K562 (cell line): ENCODE results near the gene SLC29A2. TPM values are rescaled to one million over a fixed set of nuclear protein-coding genes. Genes with fewer than 3 reads are reported as not detected.

Experiments used
- ARID2 ChIP-seq: fragments of 450-650 bp; IDR thresholded peaks from 2 replicates; pipeline ENCODE4 v1.6.1; 2017; ENCODE audit warnings: antibody characterized with exemption, mild to moderate bottlenecking
- CBFA2T2 ChIP-seq: fragments of 450-650 bp; conservative IDR thresholded peaks from 2 replicates; pipeline ENCODE4 v1.6.1; 2017; ENCODE audit warnings: mild to moderate bottlenecking
- CXXC5 ChIP-seq: fragments of 250-450 bp; sonication (Bioruptor Pico); IDR thresholded peaks from 2 replicates; pipeline ENCODE4 v1.8.0; 2022; ENCODE audit warnings: inconsistent platforms, mild to moderate bottlenecking, moderate library complexity
- FOXK2 ChIP-seq, 2 experiments: fragments of 450-650 bp; IDR thresholded peaks in 1 of 2; conservative IDR thresholded peaks in 1 of 2; 2 replicates each; pipeline ENCODE4 v1.6.1; 2016; ENCODE audit warnings: low read depth in 2 of 2, mild to moderate bottlenecking in 1 of 2
- FOXM1 ChIP-seq, 2 experiments: fragments of 450-650 bp in 1 of 2; sonication (generic) in 1 of 2; formaldehyde crosslinking in 1 of 2; IDR thresholded peaks; 2 replicates each; pipeline versions ENCODE4 v1.6.1 to v1.9.0; 2017 to 2022; ENCODE audit warnings: low read depth in 2 of 2, mild to moderate bottlenecking in 2 of 2, missing genetic modification reagents in 1 of 2, moderate library complexity in 1 of 2
- HIVEP1 ChIP-seq: fragments of 250-450 bp; sonication (Bioruptor Pico); IDR thresholded peaks from 2 replicates; pipeline ENCODE4 v1.4.0; 2020; ENCODE audit warnings: mild to moderate bottlenecking
- MAZ ChIP-seq, 2 experiments: fragments of 450-650 bp in 1 of 2; sonication (generic) in 1 of 2; formaldehyde crosslinking; IDR thresholded peaks in 1 of 2; conservative IDR thresholded peaks in 1 of 2; 2 replicates each; pipeline versions ENCODE4 v1.4.0 to v1.5.0; 2020; ENCODE audit warnings: mild to moderate bottlenecking in 1 of 2, missing genetic modification reagents in 1 of 2
- NEUROD1 ChIP-seq: fragments of 150-350 bp; IDR thresholded peaks from 2 replicates; pipeline ENCODE4 v1.6.1; 2014; ENCODE audit warnings: borderline replicate concordance, low read length, low read depth; ENCODE audit not compliant: partially characterized antibody
- PHF8 ChIP-seq: fragments of 200-600 bp; sonication (generic); IDR thresholded peaks from 2 replicates; pipeline ENCODE4 v1.6.1; 2012; ENCODE audit warnings: mixed run types, mild to moderate bottlenecking, inconsistent platforms, low read length, moderate library complexity, borderline replicate concordance
- RBFOX2 ChIP-seq: fragments of 200-400 bp; formaldehyde crosslinking; IDR thresholded peaks from 2 replicates; pipeline ENCODE4 v1.6.1; 2017; ENCODE audit warnings: low read depth, mild to moderate bottlenecking, low read length, moderate library complexity
- RBM15 ChIP-seq: fragments of 200-400 bp; formaldehyde crosslinking; IDR thresholded peaks from 2 replicates; pipeline ENCODE4 v1.6.1; 2018; ENCODE audit warnings: mild to moderate bottlenecking, low read length, moderate library complexity; ENCODE audit not compliant: insufficient read depth
- RBM17 ChIP-seq: fragments of 200-400 bp; formaldehyde crosslinking; IDR thresholded peaks from 2 replicates; pipeline ENCODE4 v1.6.1; 2017; ENCODE audit warnings: low read depth, mild to moderate bottlenecking, low read length, borderline replicate concordance
- SIN3A ChIP-seq, 2 experiments: fragments of 150-350 bp in 1 of 2; IDR thresholded peaks; 2 replicates each; pipeline ENCODE4 v1.6.1; 2011 to 2016; ENCODE audit warnings: borderline replicate concordance in 2 of 2, low read depth in 2 of 2, low read length in 2 of 2, mild to moderate bottlenecking in 2 of 2, moderate library complexity in 2 of 2; ENCODE audit not compliant: control insufficient read depth in 1 of 2
- SREBF2 ChIP-seq: sonication (generic); formaldehyde crosslinking; IDR thresholded peaks from 2 replicates; pipeline ENCODE4 v1.4.0; 2020; ENCODE audit warnings: mild to moderate bottlenecking, missing genetic modification reagents
- ZNF146 ChIP-seq: IDR thresholded peaks from one replicate; pipeline ENCODE4 v1.6.1; 2018; ENCODE audit warnings: missing compliant biosample characterization; ENCODE audit not compliant: unreplicated experiment
- ZNF324 ChIP-seq: fragments of 250-450 bp; sonication (Bioruptor Pico); IDR thresholded peaks from 2 replicates; pipeline ENCODE4 v1.4.0; 2020; ENCODE audit warnings: mild to moderate bottlenecking
- ZNF561 ChIP-seq: fragments of 450-650 bp; formaldehyde crosslinking; conservative IDR thresholded peaks from 2 replicates; pipeline ENCODE4 v1.4.0; 2020; ENCODE audit warnings: mild to moderate bottlenecking, moderate library complexity
- ZNF699 ChIP-seq: fragments of 250-450 bp; sonication (Bioruptor Pico); IDR thresholded peaks from 2 replicates; pipeline ENCODE4 v1.8.0; 2021; ENCODE audit warnings: mild to moderate bottlenecking, moderate library complexity; ENCODE audit not compliant: insufficient replicate concordance
- ZNF77 ChIP-seq: fragments of 250-450 bp; sonication (Bioruptor Pico); IDR thresholded peaks from 2 replicates; pipeline ENCODE4 v1.5.0; 2020
- polyA plus RNA-seq, 8 experiments: library from polyadenylated mRNA; depleted of rRNA in 4 of 8; stranded (reverse) in 5 of 8; unstranded in 3 of 8; fragments of >200 nt; fragmentation: Nextera tagmentation in 2 of 8; fragmentation: Illumina TruSeq in 1 of 8; extraction: Ambion mirVana in 2 of 8; extraction: Trizol in 1 of 8; gene quantifications; 2 replicates each; pipeline versions ENCODE4 v1.2.1 to v1.2.3, GENCODE V29; 2011 to 2014; ENCODE audit warnings: inconsistent platforms in 1 of 8, missing spikeins in 1 of 8
- total RNA-seq, 7 experiments: library from RNA; depleted of rRNA in 6 of 7; stranded (reverse); fragments of >200 nt in 6 of 7; fragmentation: Illumina TruSeq in 2 of 7; extraction: Trizol in 2 of 7; gene quantifications; 2 replicates each; pipeline versions ENCODE4 v1.2.1 to v1.2.3, GENCODE V29; 2011 to 2021; ENCODE audit warnings: low replicate concordance in 1 of 7
- TF ChIP-seq, protein P1 (sequence below): fragments of 250-450 bp; sonication (Bioruptor Pico); IDR thresholded peaks from 2 replicates; pipeline ENCODE4 v1.5.0; 2022; ENCODE audit warnings: mild to moderate bottlenecking
- TF ChIP-seq, protein P2 (sequence below): fragments of 450-650 bp; IDR thresholded peaks from 2 replicates; pipeline ENCODE4 v1.6.1; 2018; ENCODE audit warnings: mild to moderate bottlenecking, low read depth; ENCODE audit not compliant: partially characterized antibody
- TF ChIP-seq, protein P3 (sequence below): fragments of 250-450 bp; sonication (Bioruptor Pico); IDR thresholded peaks from 2 replicates; pipeline ENCODE4 v1.8.0; 2022; ENCODE audit warnings: inconsistent platforms

SLC29A2 gene
- total and polyA plus RNA-seq, 9 of the 15 experiments (the other 6 are each of a cell fraction or from before 2014, with no cell fraction given), result 2.4 to 48.6 (median 14.2) TPM

DNA sequence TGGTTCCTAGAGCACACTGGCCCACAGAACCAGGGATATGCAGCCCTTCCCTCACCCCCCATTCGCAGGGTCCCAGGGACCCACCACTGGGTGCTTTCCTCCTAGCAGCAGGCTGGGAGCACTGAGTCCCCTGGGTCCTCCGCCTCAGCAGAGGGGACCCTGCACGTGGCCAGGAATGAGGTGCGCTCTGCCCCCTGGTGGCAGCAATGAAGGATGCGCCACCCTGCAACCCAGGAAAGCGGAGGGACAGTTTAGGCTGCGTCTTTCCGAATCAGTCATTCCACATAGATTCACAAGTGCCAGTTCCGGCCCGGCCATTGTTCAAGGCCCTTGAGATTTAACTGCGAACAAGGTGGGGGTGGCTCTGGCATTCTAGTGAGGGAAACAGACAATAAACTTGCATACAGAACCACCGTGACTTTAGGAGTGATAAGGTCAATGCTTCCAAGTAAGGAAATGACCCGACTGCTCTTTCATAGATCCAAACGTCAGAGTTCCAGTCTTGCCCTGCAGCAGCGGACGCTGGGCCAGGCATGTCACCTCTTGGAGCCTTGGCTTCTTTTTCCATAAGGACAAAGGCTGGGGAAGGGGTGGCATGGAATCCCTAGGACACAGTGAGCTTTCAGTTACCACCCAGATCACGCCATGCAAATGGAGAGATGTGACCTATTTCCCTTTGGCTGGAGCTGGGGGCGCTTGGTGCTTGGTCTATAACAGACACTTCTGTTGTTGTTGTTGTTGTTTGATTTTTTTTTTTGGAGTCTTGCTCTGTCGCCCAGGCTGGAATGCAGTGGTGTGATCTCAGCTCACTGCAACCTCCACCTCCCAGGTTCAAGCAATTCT lies 43.0 kb downstream of the SLC29A2 start (continued):
- TF ChIP-seq, protein P1, sequence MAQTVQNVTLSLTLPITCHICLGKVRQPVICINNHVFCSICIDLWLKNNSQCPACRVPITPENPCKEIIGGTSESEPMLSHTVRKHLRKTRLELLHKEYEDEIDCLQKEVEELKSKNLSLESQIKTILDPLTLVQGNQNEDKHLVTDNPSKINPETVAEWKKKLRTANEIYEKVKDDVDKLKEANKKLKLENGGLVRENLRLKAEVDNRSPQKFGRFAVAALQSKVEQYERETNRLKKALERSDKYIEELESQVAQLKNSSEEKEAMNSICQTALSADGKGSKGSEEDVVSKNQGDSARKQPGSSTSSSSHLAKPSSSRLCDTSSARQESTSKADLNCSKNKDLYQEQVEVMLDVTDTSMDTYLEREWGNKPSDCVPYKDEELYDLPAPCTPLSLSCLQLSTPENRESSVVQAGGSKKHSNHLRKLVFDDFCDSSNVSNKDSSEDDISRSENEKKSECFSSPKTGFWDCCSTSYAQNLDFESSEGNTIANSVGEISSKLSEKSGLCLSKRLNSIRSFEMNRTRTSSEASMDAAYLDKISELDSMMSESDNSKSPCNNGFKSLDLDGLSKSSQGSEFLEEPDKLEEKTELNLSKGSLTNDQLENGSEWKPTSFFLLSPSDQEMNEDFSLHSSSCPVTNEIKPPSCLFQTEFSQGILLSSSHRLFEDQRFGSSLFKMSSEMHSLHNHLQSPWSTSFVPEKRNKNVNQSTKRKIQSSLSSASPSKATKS (CRISPR knock-in tag), result no peak
- TF ChIP-seq NEUROD1, result peak; percentile 34
- TF ChIP-seq RBM17, result no peak
- no peak; the same call in 1 of the 2 replicates for TF ChIP-seq PHF8
- TF ChIP-seq SIN3A (IDR thresholded peaks at IDR 0.05; ENCODE audit: borderline replicate concordance in 2 of 2, control insufficient read depth in 1 of 2, low read depth in 2 of 2, low read length in 2 of 2), result no peak
- peak; percentile 46 to 67; a peak in 2 of 4 replicates for TF ChIP-seq FOXK2 (conservative IDR thresholded peaks at IDR 0.05 in 1 of 2, IDR thresholded peaks at IDR 0.05 in 1 of 2; ENCODE audit: low read depth in 2 of 2)
- no peak for TF ChIP-seq ZNF77 (CRISPR knock-in tag)
- peak; percentile 44; the same call in 1 of the 2 replicates for TF ChIP-seq ARID2
- TF ChIP-seq MAZ (CRISPR knock-in tag; conservative IDR thresholded peaks at IDR 0.05 in 1 of 2, IDR thresholded peaks at IDR 0.05 in 1 of 2), result peak in 1 of 2 experiments; percentile 80; a peak in 3 of 4 replicates
- TF ChIP-seq RBFOX2, result peak; percentile 62
- no peak for TF ChIP-seq ZNF561 (CRISPR knock-in tag)
- TF ChIP-seq SREBF2 (CRISPR knock-in tag), result no peak
- TF ChIP-seq CBFA2T2, result no peak
- TF ChIP-seq HIVEP1 (CRISPR knock-in tag), result no peak
- TF ChIP-seq CXXC5 (CRISPR knock-in tag), result peak; percentile 77
- TF ChIP-seq ZNF699 (CRISPR knock-in tag), result no peak
- TF ChIP-seq, protein P2, sequence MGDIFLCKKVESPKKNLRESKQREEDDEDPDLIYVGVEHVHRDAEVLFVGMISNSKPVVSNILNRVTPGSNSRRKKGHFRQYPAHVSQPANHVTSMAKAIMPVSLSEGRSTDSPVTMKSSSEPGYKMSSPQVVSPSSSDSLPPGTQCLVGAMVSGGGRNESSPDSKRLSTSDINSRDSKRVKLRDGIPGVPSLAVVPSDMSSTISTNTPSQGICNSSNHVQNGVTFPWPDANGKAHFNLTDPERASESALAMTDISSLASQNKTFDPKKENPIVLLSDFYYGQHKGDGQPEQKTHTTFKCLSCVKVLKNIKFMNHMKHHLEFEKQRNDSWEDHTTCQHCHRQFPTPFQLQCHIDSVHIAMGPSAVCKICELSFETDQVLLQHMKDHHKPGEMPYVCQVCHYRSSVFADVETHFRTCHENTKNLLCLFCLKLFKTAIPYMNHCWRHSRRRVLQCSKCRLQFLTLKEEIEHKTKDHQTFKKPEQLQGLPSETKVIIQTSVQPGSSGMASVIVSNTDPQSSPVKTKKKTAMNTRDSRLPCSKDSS, result no peak
- TF ChIP-seq, protein P3, sequence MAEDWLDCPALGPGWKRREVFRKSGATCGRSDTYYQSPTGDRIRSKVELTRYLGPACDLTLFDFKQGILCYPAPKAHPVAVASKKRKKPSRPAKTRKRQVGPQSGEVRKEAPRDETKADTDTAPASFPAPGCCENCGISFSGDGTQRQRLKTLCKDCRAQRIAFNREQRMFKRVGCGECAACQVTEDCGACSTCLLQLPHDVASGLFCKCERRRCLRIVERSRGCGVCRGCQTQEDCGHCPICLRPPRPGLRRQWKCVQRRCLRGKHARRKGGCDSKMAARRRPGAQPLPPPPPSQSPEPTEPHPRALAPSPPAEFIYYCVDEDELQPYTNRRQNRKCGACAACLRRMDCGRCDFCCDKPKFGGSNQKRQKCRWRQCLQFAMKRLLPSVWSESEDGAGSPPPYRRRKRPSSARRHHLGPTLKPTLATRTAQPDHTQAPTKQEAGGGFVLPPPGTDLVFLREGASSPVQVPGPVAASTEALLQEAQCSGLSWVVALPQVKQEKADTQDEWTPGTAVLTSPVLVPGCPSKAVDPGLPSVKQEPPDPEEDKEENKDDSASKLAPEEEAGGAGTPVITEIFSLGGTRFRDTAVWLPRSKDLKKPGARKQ (CRISPR knock-in tag), result no peak
- TF ChIP-seq FOXM1 (IDR thresholded peaks at IDR 0.05; ENCODE audit: low read depth), result no peak
- no peak for TF ChIP-seq FOXM1 (CRISPR knock-in tag; IDR thresholded peaks at IDR 0.05; ENCODE audit: low read depth)
- TF ChIP-seq ZNF324 (CRISPR knock-in tag), result no peak
- no peak for TF ChIP-seq ZNF146 (CRISPR knock-in tag)
- TF ChIP-seq RBM15, result no peak
